ENCODE results near the gene FAM174B. TPM values are rescaled to one million over a fixed set of nuclear protein-coding genes. Genes with fewer than 3 reads are reported as not detected.
A peak's percentile ranks its signal among the peaks of the same experiment; 100 is the strongest.

FAM174B gene
- total and polyA plus RNA-seq, 2 experiments from 2014 or later: 15.0 to 21.8 TPM

DNA sequence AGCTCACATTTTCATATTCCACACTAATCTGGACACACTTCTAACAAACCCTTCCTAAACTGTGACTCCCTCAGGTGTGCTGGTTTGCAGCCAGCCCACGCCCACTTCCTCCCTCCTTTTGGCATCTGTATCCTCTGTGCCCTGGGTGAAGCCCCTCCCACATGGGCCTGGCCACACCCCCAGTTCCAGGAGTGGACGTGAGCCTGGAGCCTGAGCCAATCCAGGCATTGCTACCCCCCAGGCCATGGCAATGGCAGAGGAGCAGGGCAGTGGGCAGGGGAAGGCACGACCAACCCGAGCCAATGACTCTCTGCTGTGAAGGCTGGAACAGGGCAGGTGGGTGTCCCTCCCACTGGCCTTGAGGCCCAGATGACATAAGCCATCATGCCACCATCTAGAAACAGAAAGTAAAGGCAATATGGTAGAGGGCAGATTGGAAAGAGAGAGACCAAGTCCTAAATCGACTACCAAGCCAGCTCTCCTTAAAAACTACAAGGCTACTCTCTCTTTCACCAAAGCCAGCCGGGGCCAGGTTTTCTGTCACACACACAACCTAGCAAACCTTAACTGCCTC is 18.6 kb downstream of the FAM174B start:
- H3K79me2 ChIP-seq (replicated peaks; ENCODE audit: insufficient read depth): peaks cover 74% of the 10 kb centered on the region
- H2AFZ ChIP-seq: no peak overlapping the region
- no peaks in the 10 kb centered on the region for H3K9me2 ChIP-seq (ENCODE audit: insufficient read depth)
- H3K4me1 Mint-ChIP-seq: peaks cover 31% of the 10 kb centered on the region
- H3K4me2 ChIP-seq: no peak overlapping the region
- no peak overlapping the region for H3K4me3 ChIP-seq
- no peaks in the 10 kb centered on the region for H3K36me3 ChIP-seq (ENCODE audit: insufficient read depth)
- no peak overlapping the region; the same call in 2 of the 3 replicates for H3K4me3 Mint-ChIP-seq
- DNase-seq (ENCODE audit: low spot score) (peak; percentile 69), ATAC-seq (peak; percentile 92)
- H3F3A ChIP-seq (replicated peaks; ENCODE audit: low read depth): no peaks in the 10 kb centered on the region
- peaks cover 9% of the 10 kb centered on the region for H3K27me3 Mint-ChIP-seq (ENCODE audit: insufficient read depth, low read depth, poor library complexity)
- H3K9me3 Mint-ChIP-seq: peaks cover 10% of the 10 kb centered on the region; the same call in 2 of the 3 replicates
- H3K27me3 ChIP-seq (ENCODE audit: insufficient read depth): no peaks in the 10 kb centered on the region
- H3K36me3 Mint-ChIP-seq (ENCODE audit: low read depth): peaks cover 16% of the 10 kb centered on the region
- H4K20me1 ChIP-seq (replicated peaks; ENCODE audit: insufficient read depth): no peaks in the 10 kb centered on the region
- H3K27ac Mint-ChIP-seq: peak overlapping the region; percentile 15; the same call in 1 of the 2 replicates
- no peak for TF ChIP-seq ZNF462 (CRISPR knock-in tag; IDR thresholded peaks at IDR 0.05)
- TF ChIP-seq ETS1 (IDR thresholded peaks at IDR 0.05): no peak
- TF ChIP-seq JUNB (IDR thresholded peaks at IDR 0.05; ENCODE audit: unreplicated experiment): no peak
- TF ChIP-seq, protein P1, sequence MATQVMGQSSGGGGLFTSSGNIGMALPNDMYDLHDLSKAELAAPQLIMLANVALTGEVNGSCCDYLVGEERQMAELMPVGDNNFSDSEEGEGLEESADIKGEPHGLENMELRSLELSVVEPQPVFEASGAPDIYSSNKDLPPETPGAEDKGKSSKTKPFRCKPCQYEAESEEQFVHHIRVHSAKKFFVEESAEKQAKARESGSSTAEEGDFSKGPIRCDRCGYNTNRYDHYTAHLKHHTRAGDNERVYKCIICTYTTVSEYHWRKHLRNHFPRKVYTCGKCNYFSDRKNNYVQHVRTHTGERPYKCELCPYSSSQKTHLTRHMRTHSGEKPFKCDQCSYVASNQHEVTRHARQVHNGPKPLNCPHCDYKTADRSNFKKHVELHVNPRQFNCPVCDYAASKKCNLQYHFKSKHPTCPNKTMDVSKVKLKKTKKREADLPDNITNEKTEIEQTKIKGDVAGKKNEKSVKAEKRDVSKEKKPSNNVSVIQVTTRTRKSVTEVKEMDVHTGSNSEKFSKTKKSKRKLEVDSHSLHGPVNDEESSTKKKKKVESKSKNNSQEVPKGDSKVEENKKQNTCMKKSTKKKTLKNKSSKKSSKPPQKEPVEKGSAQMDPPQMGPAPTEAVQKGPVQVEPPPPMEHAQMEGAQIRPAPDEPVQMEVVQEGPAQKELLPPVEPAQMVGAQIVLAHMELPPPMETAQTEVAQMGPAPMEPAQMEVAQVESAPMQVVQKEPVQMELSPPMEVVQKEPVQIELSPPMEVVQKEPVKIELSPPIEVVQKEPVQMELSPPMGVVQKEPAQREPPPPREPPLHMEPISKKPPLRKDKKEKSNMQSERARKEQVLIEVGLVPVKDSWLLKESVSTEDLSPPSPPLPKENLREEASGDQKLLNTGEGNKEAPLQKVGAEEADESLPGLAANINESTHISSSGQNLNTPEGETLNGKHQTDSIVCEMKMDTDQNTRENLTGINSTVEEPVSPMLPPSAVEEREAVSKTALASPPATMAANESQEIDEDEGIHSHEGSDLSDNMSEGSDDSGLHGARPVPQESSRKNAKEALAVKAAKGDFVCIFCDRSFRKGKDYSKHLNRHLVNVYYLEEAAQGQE (IDR thresholded peaks at IDR 0.05; ENCODE audit: unreplicated experiment): no peak
- no peak for TF ChIP-seq POLR2AphosphoS5 (IDR thresholded peaks at IDR 0.05; ENCODE audit: low read depth)
- no peak for TF ChIP-seq STAT1 (IDR thresholded peaks at IDR 0.05; ENCODE audit: unreplicated experiment)
- no peak for TF ChIP-seq ZNF331 (CRISPR knock-in tag; IDR thresholded peaks at IDR 0.05; ENCODE audit: low read depth)
- TF ChIP-seq EZH2phosphoT487 (IDR thresholded peaks at IDR 0.05; ENCODE audit: unreplicated experiment): no peak
- TF ChIP-seq EZH2 (IDR thresholded peaks at IDR 0.05; ENCODE audit: low read depth, unreplicated experiment): no peak
- no peak for TF ChIP-seq CREB1 (CRISPR knock-in tag; IDR thresholded peaks at IDR 0.05; ENCODE audit: low read depth)
- no peak for TF ChIP-seq ZNF114 (CRISPR knock-in tag; IDR thresholded peaks at IDR 0.05)
- no peak for TF ChIP-seq CTCF (conservative IDR thresholded peaks at IDR 0.05; ENCODE audit: low read depth in 2 of 2)
- no peak for TF ChIP-seq NANOG (IDR thresholded peaks at IDR 0.05; ENCODE audit: borderline replicate concordance)
- H3K27ac ChIP-seq (ENCODE audit: low read depth): no peak overlapping the region
- peaks cover 13% of the 10 kb centered on the region; the same call in 1 of the 2 replicates for H3K4me1 ChIP-seq (ENCODE audit: insufficient read depth)

All from GM23338 (cell line).